Measurements from ENCODE around the gene SHROOM3.

SHROOM3 gene

GRCh38 chr4:76494871-76495590 lies 60.0 kb downstream of the SHROOM3 start:
- DNase-seq: no peak

- no peak for DNase-seq
Measured at GRCh38 chr4:76498550-76498949, 63.5 kb downstream of the SHROOM3 start.

GRCh38 chr4:76499461-76499860 lies 64.4 kb downstream of the SHROOM3 start:
- DNase-seq: no peak

- DNase-seq: no peak
Measured at GRCh38 chr4:76502886-76503285, 67.9 kb downstream of the SHROOM3 start.

GRCh38 chr4:76504613-76505465 lies 69.8 kb downstream of the SHROOM3 start:
- DNase-seq: peak; percentile 27

GRCh38 chr4:76511947-76512346 lies 76.9 kb downstream of the SHROOM3 start:
- no peak for DNase-seq

GRCh38 chr4:76513482-76513881 lies 78.5 kb downstream of the SHROOM3 start:
- DNase-seq: no peak

- no peak for DNase-seq
Measured at GRCh38 chr4:76514087-76514486, 79.1 kb downstream of the SHROOM3 start.

- DNase-seq: no peak
Measured at GRCh38 chr4:76515975-76516843, 81.2 kb downstream of the SHROOM3 start.

- no peak for DNase-seq
Measured at GRCh38 chr4:76518241-76518640, 83.2 kb downstream of the SHROOM3 start.

- no peak for DNase-seq
Measured at GRCh38 chr4:76523593-76523992, 88.6 kb downstream of the SHROOM3 start.

GRCh38 chr4:76525751-76526150 lies 90.7 kb downstream of the SHROOM3 start:
- no peak for DNase-seq

GRCh38 chr4:76526585-76526990 lies 91.6 kb downstream of the SHROOM3 start:
- peak; percentile 94 for DNase-seq

- DNase-seq: no peak
Measured at GRCh38 chr4:76527666-76528065, 92.6 kb downstream of the SHROOM3 start.

- DNase-seq: no peak
Measured at GRCh38 chr4:76531597-76531996, 96.6 kb downstream of the SHROOM3 start.

GRCh38 chr4:76532805-76533204 lies 97.8 kb downstream of the SHROOM3 start:
- DNase-seq: peak; percentile 17

- no peak for DNase-seq
Measured at GRCh38 chr4:76533314-76533713, 98.3 kb downstream of the SHROOM3 start.

GRCh38 chr4:76535603-76536372 lies 100.8 kb downstream of the SHROOM3 start:
- DNase-seq: peak; percentile 51

GRCh38 chr4:76536373-76536689 lies 101.3 kb downstream of the SHROOM3 start:
- DNase-seq: no peak

GRCh38 chr4:76538296-76538695 lies 103.3 kb downstream of the SHROOM3 start:
- DNase-seq: no peak

GRCh38 chr4:76539979-76540378 lies 105.0 kb downstream of the SHROOM3 start:
- no peak for DNase-seq

- DNase-seq: no peak
Measured at GRCh38 chr4:76540486-76540885, 105.5 kb downstream of the SHROOM3 start.

- no peak for DNase-seq
Measured at GRCh38 chr4:76543378-76543777, 108.3 kb downstream of the SHROOM3 start.

Data from SHP77 treated with DMSO at 0.1 percent for 48 hours (cell line).